Activated T-helper 9 cell treated with anti-CD3 and anti-CD28 coated beads, Interleukin-2, amount 50 U/mL, for 16 hours (primary cell): Measurements from ENCODE around the gene EXOC4.
"Not testable (repeated sequence)": the region's sequence is repeated elsewhere in the genome, so short reads cannot be mapped to it uniquely, and the experiment has no call there.

ENCODE experiments used
- DNase-seq: peaks from one replicate; pipeline ENCODE4 v3.0.0-alpha.2; 2020; ENCODE audit warnings: low read depth

The EXOC4 gene

DNA sequence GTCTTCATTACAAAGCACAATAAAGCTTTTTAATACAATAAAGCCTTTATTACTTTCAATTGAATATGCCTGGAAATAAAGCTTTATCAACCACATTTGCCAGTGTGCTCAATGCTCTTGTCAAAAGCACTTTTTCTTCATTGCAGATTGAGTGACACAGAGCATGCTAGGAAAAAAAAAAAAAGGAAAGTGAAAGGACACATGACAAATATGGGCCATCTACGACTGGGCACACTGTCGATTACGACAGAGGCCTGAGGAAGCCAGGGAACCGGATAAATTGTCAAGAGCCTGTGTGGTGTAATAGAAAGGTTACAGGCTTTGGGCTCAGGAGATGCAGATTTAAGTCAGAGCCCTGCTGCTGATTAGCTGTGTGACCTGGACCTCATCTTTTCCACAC, 789.4 kb downstream of the EXOC4 start:
- DNase-seq: no peak

DNA sequence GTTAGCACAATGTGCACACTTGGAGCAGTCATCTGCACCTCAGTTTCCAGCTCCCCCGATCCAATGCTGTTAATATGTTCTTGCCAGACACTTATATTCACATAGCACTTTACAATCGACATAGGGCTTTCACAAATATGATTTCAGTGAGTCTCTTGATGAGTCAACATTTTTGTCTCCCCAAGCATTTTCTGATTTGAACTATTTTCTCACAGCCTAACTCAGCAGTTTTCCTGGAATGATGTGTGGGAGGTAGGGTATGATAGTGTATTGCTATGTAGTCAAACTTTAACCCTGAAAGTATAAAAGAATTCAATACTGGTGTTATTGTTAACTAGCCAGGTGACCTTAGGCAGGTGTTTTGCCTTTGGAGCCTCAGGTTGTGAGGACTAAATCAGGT, 791.8 kb downstream of the EXOC4 start:
- DNase-seq: no peak

GRCh38 chr7:134045716-134046115, 792.8 kb downstream of the EXOC4 start:
- no peak for DNase-seq

DNA sequence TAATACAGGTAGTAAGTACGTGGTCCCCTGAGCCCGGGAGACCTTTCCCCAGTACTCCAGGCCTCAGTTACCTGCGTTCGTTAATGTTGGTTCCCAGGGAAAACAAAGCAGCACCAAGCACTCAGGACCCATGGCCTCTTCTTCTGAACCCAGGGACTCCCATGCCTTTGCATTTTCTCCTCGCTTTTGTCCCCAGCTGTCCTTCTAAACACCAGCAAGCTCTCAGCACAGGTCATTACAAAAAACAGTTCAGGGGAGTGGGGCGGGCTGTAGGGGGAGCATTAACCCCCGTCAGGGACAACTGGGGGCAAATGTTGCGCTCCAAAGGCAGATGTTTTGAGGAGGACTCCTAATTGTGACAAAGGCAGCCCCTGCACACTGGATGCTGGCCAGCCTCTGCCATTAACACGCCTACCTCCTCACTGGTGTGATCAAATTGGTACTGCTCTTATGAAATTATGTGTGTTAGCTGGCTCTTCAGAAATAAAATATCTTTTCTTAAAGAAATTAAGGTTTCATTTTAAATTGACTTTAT, 793.8 kb downstream of the EXOC4 start:
- DNase-seq: no peak

- no peak for DNase-seq
Measured at GRCh38 chr7:134047675-134048074, 794.8 kb downstream of the EXOC4 start.

- DNase-seq: no peak
Measured at GRCh38 chr7:134048166-134048565, 795.3 kb downstream of the EXOC4 start.

DNA sequence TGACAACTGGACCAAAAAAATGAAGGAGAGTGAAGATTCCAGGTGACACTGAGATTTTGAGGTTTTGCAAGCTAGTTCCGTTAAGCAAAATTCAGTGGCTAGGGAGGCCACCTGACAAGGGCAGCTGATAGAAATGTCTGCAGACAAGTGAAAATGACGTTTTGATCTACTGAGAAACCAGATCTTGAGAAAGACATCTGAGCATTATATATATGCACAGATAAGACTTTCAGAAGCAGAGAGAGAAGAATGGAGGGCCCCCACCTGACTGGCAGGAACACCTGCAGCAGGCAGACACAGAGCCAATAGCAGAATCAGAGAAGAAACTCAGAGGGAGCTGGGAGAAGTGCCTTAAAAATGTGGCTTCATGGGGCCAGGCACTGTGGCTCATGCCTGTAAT, 798.1 kb downstream of the EXOC4 start:
- DNase-seq: no peak

GRCh38 chr7:134056816-134057215, 803.9 kb downstream of the EXOC4 start:
- no peak for DNase-seq

DNA sequence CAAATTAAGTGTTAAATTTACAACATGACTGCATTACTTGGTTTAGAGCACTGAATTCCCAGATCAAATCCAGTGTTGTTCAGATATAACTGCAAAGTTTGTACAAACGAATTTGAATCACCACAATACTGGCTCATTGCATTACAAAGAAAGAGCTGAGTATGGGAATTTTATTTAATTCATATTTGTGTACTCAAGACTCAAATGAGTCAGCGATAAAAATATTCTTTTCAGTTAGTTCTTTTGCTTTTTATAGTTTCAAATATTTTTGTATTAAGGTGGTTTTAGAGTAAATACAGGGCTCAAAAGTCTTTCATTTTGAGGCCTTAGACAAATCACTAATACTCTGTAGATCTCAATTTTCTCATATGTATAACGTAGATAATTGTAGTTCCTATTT, 805.6 kb downstream of the EXOC4 start:
- DNase-seq: no peak

- no peak for DNase-seq
Measured at GRCh38 chr7:134058980-134059379, 806.1 kb downstream of the EXOC4 start.

GRCh38 chr7:134059921-134060320, 807.0 kb downstream of the EXOC4 start:
- no peak for DNase-seq

DNA sequence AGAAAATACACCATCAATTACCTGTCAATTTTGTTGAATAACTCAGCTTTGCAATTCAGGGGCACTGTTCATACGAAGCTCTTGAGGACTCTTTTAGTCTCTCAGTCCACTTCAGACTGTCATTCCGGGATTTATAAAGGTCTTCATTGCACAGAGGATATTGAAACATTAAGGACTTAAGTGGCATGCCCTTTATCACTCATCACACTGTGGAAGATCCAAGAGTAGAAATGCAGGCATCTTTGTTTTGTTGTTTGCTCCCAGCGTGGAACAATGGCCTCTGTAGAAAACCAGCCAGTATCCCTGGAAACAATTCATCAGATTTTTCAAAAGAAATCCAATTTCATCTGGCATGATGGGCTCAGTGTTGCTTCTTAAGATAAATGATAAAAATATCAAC, 808.0 kb downstream of the EXOC4 start:
- DNase-seq: no peak

GRCh38 chr7:134062460-134062859, 809.6 kb downstream of the EXOC4 start:
- DNase-seq: no peak

GRCh38 chr7:134065415-134065814, 812.5 kb downstream of the EXOC4 start:
- no peak for DNase-seq

DNA sequence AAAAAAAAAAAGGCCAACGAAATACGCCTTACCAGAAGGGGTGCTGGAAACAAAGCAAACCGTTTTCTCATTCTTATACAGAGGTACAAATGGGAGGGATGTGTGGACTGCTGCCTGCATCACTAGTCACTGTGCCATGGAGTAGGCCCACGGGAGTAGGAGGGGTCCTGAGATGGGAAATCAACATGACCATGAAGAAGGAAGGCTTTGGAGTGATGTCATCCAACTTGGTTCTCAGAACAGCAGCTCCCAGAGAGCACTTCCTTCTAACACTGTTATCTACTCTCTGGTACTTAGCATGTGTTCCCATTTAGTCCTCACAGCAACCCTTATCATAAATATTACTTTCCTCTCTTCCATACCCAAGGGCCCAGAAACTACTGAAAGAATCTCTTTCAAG, 814.3 kb downstream of the EXOC4 start:
- DNase-seq: no peak

DNA sequence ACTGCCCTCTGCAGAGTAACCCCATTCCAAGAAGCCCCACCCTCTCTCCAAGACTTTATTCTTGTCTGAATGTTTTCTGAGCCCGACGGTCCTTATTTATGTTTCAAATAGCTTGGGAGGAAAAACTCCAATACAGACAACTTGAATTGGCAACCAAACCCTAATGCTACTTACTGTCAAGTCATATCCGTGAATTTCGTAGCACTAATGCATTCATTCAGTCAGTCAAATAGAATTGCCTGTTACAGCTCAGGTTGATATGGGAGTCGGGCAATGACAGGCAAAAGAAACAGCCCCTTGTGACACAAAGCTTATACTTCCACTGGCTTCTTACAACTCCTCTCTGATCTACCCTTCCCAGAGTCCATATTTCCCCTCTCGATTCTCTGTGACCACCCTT, 815.8 kb downstream of the EXOC4 start:
- no peak for DNase-seq

GRCh38 chr7:134069187-134069586, 816.3 kb downstream of the EXOC4 start:
- no peak for DNase-seq

DNA sequence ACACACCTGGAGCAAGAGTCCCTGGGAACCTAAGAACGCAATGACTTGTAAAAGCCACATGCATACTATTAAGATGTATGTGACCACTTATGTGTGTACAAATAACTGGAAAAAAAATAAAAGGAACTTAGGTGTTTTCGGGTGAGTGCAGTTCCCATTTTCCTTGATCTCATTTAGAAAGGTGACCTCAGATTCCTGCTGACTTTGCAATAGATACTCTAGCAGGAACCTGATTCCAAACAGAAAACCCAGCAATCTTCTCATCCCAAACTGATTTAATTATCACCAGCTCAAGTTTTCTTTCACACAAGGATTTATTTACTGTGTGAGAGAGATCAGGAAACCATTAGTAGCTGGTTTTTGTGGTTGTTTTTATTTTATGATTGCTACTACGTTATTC, 817.8 kb downstream of the EXOC4 start:
- DNase-seq: no peak

DNA sequence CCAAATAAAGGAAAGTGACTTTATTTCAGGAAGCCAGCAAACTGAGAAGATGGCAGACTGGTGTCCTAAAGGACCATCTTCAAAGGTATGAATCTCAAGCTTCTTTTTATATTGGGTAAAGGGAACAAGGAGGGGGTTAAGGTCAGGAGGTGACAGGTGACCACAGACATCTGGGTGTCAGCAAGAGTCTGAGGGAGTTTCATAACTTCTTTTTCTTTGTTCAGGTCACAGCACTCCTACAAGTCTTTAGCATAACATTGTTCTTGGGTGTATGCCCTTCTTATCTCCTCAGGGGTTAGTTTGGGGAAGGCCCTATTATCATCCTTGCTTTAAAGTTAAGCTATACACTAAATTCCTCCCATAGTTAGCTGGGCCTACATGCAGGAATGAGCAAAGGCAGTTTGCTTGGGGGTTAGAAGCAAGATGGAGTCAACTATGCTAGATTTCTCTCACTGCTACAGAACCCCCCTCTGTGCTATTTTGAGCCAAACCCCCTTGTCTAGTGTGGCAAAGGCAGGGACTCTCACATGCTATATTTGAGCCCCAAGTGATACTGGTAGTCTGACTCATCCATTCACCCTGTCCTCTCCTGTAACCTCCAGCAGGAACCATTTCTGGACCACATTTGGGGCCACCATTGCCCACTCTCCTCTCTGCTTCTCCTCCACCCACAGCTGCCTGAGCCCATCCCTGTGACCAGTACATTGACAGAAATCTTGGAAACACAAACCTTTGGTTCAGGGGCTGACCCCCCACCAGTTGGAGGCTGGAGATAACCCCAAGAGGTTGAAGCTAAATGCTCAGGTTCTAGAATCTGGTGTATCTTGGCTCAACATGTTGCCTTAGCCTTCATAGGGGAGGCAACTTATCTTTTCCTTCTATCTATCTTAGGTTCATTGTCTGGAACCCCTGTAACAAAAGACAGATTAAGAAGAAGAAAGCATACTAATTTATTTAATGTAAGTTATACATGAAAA, 818.8 kb downstream of the EXOC4 start:
- no peak for DNase-seq

- DNase-seq: no peak
Measured at GRCh38 chr7:134073276-134073675, 820.4 kb downstream of the EXOC4 start.

- no peak for DNase-seq
Measured at GRCh38 chr7:134075799-134076198, 822.9 kb downstream of the EXOC4 start.

DNA sequence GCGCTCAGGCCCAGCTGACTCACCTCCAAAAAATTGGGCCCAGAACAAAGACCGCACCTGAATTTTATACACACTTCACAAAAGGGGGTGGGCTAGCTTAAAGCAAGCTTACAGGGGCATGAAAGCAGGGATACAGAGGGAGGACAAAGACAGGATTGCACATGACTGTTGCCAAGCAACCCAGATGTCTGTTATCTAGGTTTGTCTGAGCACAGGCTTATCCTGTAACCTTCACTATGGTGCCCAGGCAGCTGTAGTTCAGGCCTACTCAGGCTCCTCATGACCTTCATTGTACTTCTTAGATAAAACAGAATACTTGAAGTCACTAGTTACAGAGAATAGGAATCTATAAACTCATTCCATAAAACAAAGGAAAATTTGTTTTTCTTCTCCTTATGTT, 824.7 kb downstream of the EXOC4 start:
- DNase-seq: not testable (repeated sequence)

DNA sequence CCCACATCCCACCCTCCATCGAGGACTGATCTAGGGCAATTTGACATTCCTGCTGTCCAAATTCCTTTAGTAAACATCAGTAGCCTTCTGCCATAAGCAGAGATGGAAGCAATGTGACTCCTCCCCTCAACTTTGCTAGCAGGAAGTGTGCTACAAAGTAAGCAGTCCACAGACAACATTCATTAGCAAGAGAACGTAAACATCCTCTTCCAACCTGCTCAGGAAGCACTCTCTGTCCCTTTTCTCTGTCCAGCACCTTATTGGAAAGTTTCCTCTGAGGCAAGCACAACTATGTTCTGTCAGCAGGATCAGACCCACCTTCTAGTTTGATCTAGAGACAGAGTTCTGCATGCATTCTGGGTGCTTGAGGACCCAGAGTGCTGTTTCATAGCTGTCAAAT, 826.1 kb downstream of the EXOC4 start:
- no peak for DNase-seq

DNA sequence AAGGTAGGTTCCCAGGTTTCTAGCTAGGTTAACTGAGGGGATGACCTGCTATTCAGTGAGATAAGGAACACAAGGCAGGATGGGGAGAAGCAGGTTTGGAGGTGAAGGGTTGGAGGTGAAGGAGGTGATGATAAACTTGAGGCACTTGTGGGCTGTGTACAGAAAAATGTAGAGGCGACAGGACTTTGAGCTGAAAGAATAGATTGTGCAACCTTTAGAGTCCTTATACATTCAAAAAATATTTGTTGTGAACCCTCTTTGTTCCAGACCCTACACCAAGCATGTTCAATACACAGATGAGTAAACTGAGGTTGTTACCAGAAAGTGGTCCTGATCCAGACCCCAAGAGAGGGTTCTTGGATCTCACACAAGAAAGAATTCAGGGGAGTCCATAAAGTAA, 828.8 kb downstream of the EXOC4 start:
- no peak for DNase-seq
